ENCODE results near the gene TP53I11.

The TP53I11 gene

GRCh38 chr11:44915004-44915403 is 35.7 kb downstream of the TP53I11 start:
- no peaks in the 10 kb centered on the region for H3K9me3 ChIP-seq (ENCODE audit: severe bottlenecking)
- no peaks in the 10 kb centered on the region for H3K27me3 ChIP-seq (ENCODE audit: insufficient read depth, poor library complexity, severe bottlenecking)
- ATAC-seq (ENCODE audit: low read depth) (no peak), DNase-seq (ENCODE audit: low spot score) (no peak)
- TF ChIP-seq, protein P1, sequence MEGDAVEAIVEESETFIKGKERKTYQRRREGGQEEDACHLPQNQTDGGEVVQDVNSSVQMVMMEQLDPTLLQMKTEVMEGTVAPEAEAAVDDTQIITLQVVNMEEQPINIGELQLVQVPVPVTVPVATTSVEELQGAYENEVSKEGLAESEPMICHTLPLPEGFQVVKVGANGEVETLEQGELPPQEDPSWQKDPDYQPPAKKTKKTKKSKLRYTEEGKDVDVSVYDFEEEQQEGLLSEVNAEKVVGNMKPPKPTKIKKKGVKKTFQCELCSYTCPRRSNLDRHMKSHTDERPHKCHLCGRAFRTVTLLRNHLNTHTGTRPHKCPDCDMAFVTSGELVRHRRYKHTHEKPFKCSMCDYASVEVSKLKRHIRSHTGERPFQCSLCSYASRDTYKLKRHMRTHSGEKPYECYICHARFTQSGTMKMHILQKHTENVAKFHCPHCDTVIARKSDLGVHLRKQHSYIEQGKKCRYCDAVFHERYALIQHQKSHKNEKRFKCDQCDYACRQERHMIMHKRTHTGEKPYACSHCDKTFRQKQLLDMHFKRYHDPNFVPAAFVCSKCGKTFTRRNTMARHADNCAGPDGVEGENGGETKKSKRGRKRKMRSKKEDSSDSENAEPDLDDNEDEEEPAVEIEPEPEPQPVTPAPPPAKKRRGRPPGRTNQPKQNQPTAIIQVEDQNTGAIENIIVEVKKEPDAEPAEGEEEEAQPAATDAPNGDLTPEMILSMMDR (IDR thresholded peaks at IDR 0.05; ENCODE audit: poor library complexity, severe bottlenecking): no peak
- no peak overlapping the region for H3K4me3 ChIP-seq (ENCODE audit: severe bottlenecking)
- no peaks in the 10 kb centered on the region for H3K36me3 ChIP-seq (ENCODE audit: low read depth)
- no peak overlapping the region for H3K27ac ChIP-seq (ENCODE audit: poor library complexity, severe bottlenecking)
- H3K4me1 ChIP-seq (ENCODE audit: insufficient read depth, poor library complexity, severe bottlenecking): no peaks in the 10 kb centered on the region

GRCh38 chr11:44914105-44914504 is 36.6 kb downstream of the TP53I11 start:
- TF ChIP-seq, protein P1 (IDR thresholded peaks at IDR 0.05; ENCODE audit: poor library complexity, severe bottlenecking): no peak
- Histone ChIP-seq H3K9me3 (ENCODE audit: severe bottlenecking) (no peaks in the 10 kb centered on the region), H3K4me3 (ENCODE audit: severe bottlenecking) (no peak overlapping the region), H3K27ac (ENCODE audit: poor library complexity, severe bottlenecking) (no peak overlapping the region), H3K4me1 (ENCODE audit: insufficient read depth, poor library complexity, severe bottlenecking) (no peaks in the 10 kb centered on the region), H3K27me3 (ENCODE audit: insufficient read depth, poor library complexity, severe bottlenecking) (no peaks in the 10 kb centered on the region), H3K36me3 (ENCODE audit: low read depth) (no peaks in the 10 kb centered on the region)
- ATAC-seq (ENCODE audit: low read depth): no peak
- DNase-seq (ENCODE audit: low spot score): no peak

DNA sequence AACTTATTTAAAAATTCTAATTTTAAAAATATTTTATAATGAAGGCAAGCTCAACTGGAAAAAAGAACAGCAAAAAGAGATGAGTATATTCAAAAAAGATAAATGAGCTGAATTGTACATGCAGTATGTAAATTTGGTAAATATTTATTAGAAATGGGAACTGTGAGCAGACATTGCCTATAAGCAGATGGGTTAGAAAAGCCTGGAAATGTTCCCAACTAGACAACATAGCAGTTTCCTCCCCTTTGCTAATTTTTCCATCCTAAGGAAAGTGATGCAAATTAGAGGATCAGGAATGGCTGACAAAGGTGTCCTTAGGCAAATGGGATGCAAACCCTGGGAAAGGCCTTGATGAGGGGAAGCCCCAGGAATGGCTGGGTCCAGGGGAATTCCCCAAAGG is 37.2 kb downstream of the TP53I11 start:
- no peak overlapping the region for H3K27ac ChIP-seq (ENCODE audit: poor library complexity, severe bottlenecking)
- TF ChIP-seq, protein P1 (IDR thresholded peaks at IDR 0.05; ENCODE audit: poor library complexity, severe bottlenecking): no peak

GRCh38 chr11:44912270-44912987 is 38.3 kb downstream of the TP53I11 start:
- Histone ChIP-seq H3K4me1 (ENCODE audit: insufficient read depth, poor library complexity, severe bottlenecking) (no peaks in the 10 kb centered on the region), H3K27ac (ENCODE audit: poor library complexity, severe bottlenecking) (no peak overlapping the region), H3K36me3 (ENCODE audit: low read depth) (no peaks in the 10 kb centered on the region), H3K4me3 (ENCODE audit: severe bottlenecking) (no peak overlapping the region), H3K9me3 (ENCODE audit: severe bottlenecking) (no peaks in the 10 kb centered on the region), H3K27me3 (ENCODE audit: insufficient read depth, poor library complexity, severe bottlenecking) (no peaks in the 10 kb centered on the region)
- no peak for DNase-seq (ENCODE audit: low spot score)
- ATAC-seq (ENCODE audit: low read depth): no peak
- TF ChIP-seq, protein P1 (IDR thresholded peaks at IDR 0.05; ENCODE audit: poor library complexity, severe bottlenecking): no peak

More for the DNA sequence above, 37.2 kb downstream of the TP53I11 start:
- Histone ChIP-seq H3K4me3 (ENCODE audit: severe bottlenecking) (no peak overlapping the region), H3K36me3 (ENCODE audit: low read depth) (no peaks in the 10 kb centered on the region), H3K4me1 (ENCODE audit: insufficient read depth, poor library complexity, severe bottlenecking) (no peaks in the 10 kb centered on the region), H3K27me3 (ENCODE audit: insufficient read depth, poor library complexity, severe bottlenecking) (no peaks in the 10 kb centered on the region), H3K9me3 (ENCODE audit: severe bottlenecking) (no peaks in the 10 kb centered on the region)
- ATAC-seq (ENCODE audit: low read depth): no peak
- DNase-seq (ENCODE audit: low spot score): no peak

Measured in RWPE2 (cell line).